K562 (cell line): Measurements from ENCODE around the gene XRN1. TPM values are rescaled to one million over a fixed set of nuclear protein-coding genes. Genes with fewer than 3 reads are reported as not detected.

Experiments used
- ATAC-seq: fragments of 200-7000 bp; cut with Tn5 transposase; 3 replicates; pipeline ENCODE4 v1.9.1; 2020; ENCODE audit warnings: moderate library complexity
- Bru-seq: library from RNA; stranded (reverse); fragments of 400-500 nt; gene quantifications from one replicate; lab custom pipeline; 2021; lab: Mats Ljungman, UMichigan
- BruChase-seq, 2 experiments: library from RNA; stranded (reverse); fragments of 400-500 nt; gene quantifications; one replicate each; lab custom pipeline; 2021; lab: Mats Ljungman, UMichigan
- BruUV-seq: library from RNA; stranded (reverse); fragments of 400-500 nt; replicated peaks from 2 replicates; lab custom pipeline; 2021; lab: Mats Ljungman, UMichigan
- CTCF ChIA-PET: fragments of 300-600 bp; formaldehyde crosslinking; extraction: SDS; loops from one replicate; lab custom pipeline; 2021; ENCODE audit warnings: low intra/inter-chr PET ratio; lab: Yijun Ruan, JAX
- POLR2A ChIA-PET: fragments of 300-600, 350-650 bp; sonication (Branson Sonifier 250); formaldehyde crosslinking; extraction: SDS; loops from one replicate; lab custom pipeline; 2021; ENCODE audit warnings: antibody characterized with exemption, inconsistent platforms; lab: Yijun Ruan, JAX
- DNase-seq, 4 experiments: peaks; one replicate each; pipeline versions ENCODE4 v3.0.0 to v3.0.0-alpha.2; 2011 to 2018; ENCODE audit warnings: low spot score in 3 of 4, mixed read lengths in 3 of 4; ENCODE audit errors: extremely low read depth in 1 of 4
- FAIRE-seq: peaks from 2 replicates; lab custom pipeline; 2011; peaks lifted over from hg19 to GRCh38; lab: Jason Lieb, UNC
- H2AFZ ChIP-seq: 2 replicates; pipeline ENCODE4 v1.6.0; 2011; ENCODE audit warnings: low read depth, low read length, control low read depth, inconsistent platforms
- H3K27ac ChIP-seq: fragments of 200-600 bp; 3 replicates; pipeline ENCODE4 v1.8.0; 2011; ENCODE audit warnings: low read depth, mild to moderate bottlenecking, control low read depth, inconsistent platforms, low read length, moderate library complexity, mixed read lengths; ENCODE audit errors: extremely low read depth
- H3K27me3 ChIP-seq, 2 experiments: fragments of 300-600 bp in 1 of 2; 2 replicates in 1 of 2; 3 replicates in 1 of 2; pipeline versions ENCODE4 v1.6.0 to v1.8.0; 2011; ENCODE audit warnings: inconsistent platforms in 2 of 2, low read length in 2 of 2, mild to moderate bottlenecking in 1 of 2, mixed read lengths in 1 of 2, moderate library complexity in 1 of 2; ENCODE audit not compliant: control insufficient read depth in 2 of 2, insufficient read depth in 2 of 2
- H3K36me3 ChIP-seq: fragments of 300-600 bp; 3 replicates; pipeline ENCODE4 v1.8.0; 2011; ENCODE audit warnings: mild to moderate bottlenecking, low read length, inconsistent platforms; ENCODE audit not compliant: control insufficient read depth, insufficient read depth
- H3K4me1 ChIP-seq, 2 experiments: fragments of 200-600 bp in 1 of 2; replicated peaks in 1 of 2; 2 replicates in 1 of 2; 3 replicates in 1 of 2; pipeline versions ENCODE4 v1.5.1 to v1.8.0; 2011; ENCODE audit warnings: inconsistent platforms in 2 of 2, low read length in 2 of 2, mild to moderate bottlenecking in 1 of 2, mixed read lengths in 1 of 2, moderate library complexity in 1 of 2; ENCODE audit not compliant: control insufficient read depth in 2 of 2, insufficient read depth in 2 of 2
- H3K4me2 ChIP-seq: 2 replicates; pipeline ENCODE4 v1.6.1; 2011; ENCODE audit warnings: low read length, control low read depth, inconsistent platforms, mixed read lengths; ENCODE audit not compliant: insufficient read depth
- H3K4me3 ChIP-seq: fragments of 200-600 bp; sonication (generic), shearing (Covaris generic); 2 replicates; pipeline ENCODE4 v1.5.1; 2016; ENCODE audit warnings: control low read depth, inconsistent platforms
- H3K79me2 ChIP-seq: fragments of 200-600 bp; 3 replicates; pipeline ENCODE4 v1.8.0; 2011; ENCODE audit warnings: low read length, inconsistent platforms; ENCODE audit not compliant: control insufficient read depth, insufficient read depth
- H3K9ac ChIP-seq, 2 experiments: 2 replicates each; pipeline versions ENCODE4 v1.6.0 to v1.6.1; 2011; ENCODE audit warnings: low read depth in 2 of 2, low read length in 2 of 2, control low read depth in 1 of 2, inconsistent platforms in 1 of 2, mild to moderate bottlenecking in 1 of 2, mixed read lengths in 1 of 2; ENCODE audit not compliant: insufficient read depth in 1 of 2
- H3K9me1 ChIP-seq: one replicate; pipeline ENCODE4 v1.6.0; 2011; ENCODE audit warnings: inconsistent platforms, mild to moderate bottlenecking, low read length, moderate library complexity; ENCODE audit not compliant: control insufficient read depth, insufficient read depth
- H3K9me3 ChIP-seq: replicated peaks from 2 replicates; pipeline ENCODE4 v1.5.1; 2011; ENCODE audit warnings: low read depth, low read length, inconsistent platforms; ENCODE audit not compliant: control insufficient read depth, insufficient read depth
- H4K20me1 ChIP-seq: replicated peaks from 2 replicates; pipeline ENCODE4 v1.6.1; 2011; ENCODE audit warnings: low read length, inconsistent platforms, mixed read lengths; ENCODE audit not compliant: control insufficient read depth, insufficient read depth
- BRD9 ChIP-seq: fragments of 450-650 bp; IDR thresholded peaks from 2 replicates; pipeline ENCODE4 v1.6.1; 2018; ENCODE audit warnings: low read depth; ENCODE audit not compliant: partially characterized antibody
- E2F1 ChIP-seq: sonication (generic); formaldehyde crosslinking; IDR thresholded peaks from 2 replicates; pipeline ENCODE4 v1.8.1; 2023; ENCODE audit warnings: mild to moderate bottlenecking, missing genetic modification reagents, moderate library complexity
- HOMEZ ChIP-seq: fragments of 250-450 bp; sonication (Bioruptor Pico); IDR thresholded peaks from 2 replicates; pipeline ENCODE4 v1.4.0; 2020; ENCODE audit warnings: mild to moderate bottlenecking, moderate library complexity
- ILK ChIP-seq: fragments of 450-650 bp; IDR thresholded peaks from 2 replicates; pipeline ENCODE4 v1.6.1; 2016; ENCODE audit warnings: missing genetic modification characterization, low read depth, mild to moderate bottlenecking, missing compliant biosample characterization, moderate library complexity, borderline replicate concordance
- MCM5 ChIP-seq: fragments of 450-650 bp; IDR thresholded peaks from 2 replicates; pipeline ENCODE4 v1.6.1; 2016; ENCODE audit warnings: low read depth
- MIER1 ChIP-seq: fragments of 450-650 bp; IDR thresholded peaks from 2 replicates; pipeline ENCODE4 v1.6.1; 2016; ENCODE audit warnings: antibody characterized with exemption, mild to moderate bottlenecking, low read depth
- MYBL2 ChIP-seq, 2 experiments: fragments of 450-650 bp in 1 of 2; sonication (generic) in 1 of 2; formaldehyde crosslinking in 1 of 2; IDR thresholded peaks; 2 replicates each; pipeline versions ENCODE4 v1.6.1 to v1.8.1; 2017 to 2022; ENCODE audit warnings: borderline replicate concordance in 1 of 2, inconsistent platforms in 1 of 2, low read depth in 1 of 2, mild to moderate bottlenecking in 1 of 2, missing genetic modification reagents in 1 of 2, moderate library complexity in 1 of 2
- SLC30A9 ChIP-seq: fragments of 250-450 bp; sonication (Bioruptor Pico); IDR thresholded peaks from 2 replicates; pipeline ENCODE4 v1.8.0; 2022; ENCODE audit warnings: mild to moderate bottlenecking, moderate library complexity
- TRIM25 ChIP-seq: fragments of 450-650 bp; IDR thresholded peaks from 2 replicates; pipeline ENCODE4 v1.7.0; 2016; ENCODE audit warnings: borderline replicate concordance
- WGBS: fragments of 100-300 bp; shearing (Covaris generic); methylation state at CpG from one replicate; pipeline ENCODE4 v1.1.6; 2016; ENCODE audit warnings: low coverage, mixed read lengths; ENCODE audit not compliant: insufficient coverage; ENCODE audit errors: missing lambda C conversion rate; 5-methylcytosine and 5-hydroxymethylcytosine counted together
- in situ Hi-C: fragments of 300-500 bp; cut with MboI; formaldehyde crosslinking; loops from 4 replicates; pipeline ENCODE4 v1.15.0; 2018; ENCODE audit warnings: inconsistent platforms, mixed read lengths
- intact Hi-C: fragments of 100-400 bp; cut with micrococcal nuclease; formaldehyde crosslinking; loops from 2 replicates; pipeline ENCODE4 v1.14.2; 2022
- long read RNA-seq, 3 experiments: library from polyadenylated mRNA in 2 of 3; library from RNA in 1 of 3; unstranded in 2 of 3; stranded (forward) in 1 of 3; transcript quantifications; one replicate each; pipeline ENCODE4 v2.0.0, GENCODE V29; 2019 to 2022
- polyA minus RNA-seq, 3 experiments: library from RNA; depleted of rRNA, polyadenylated mRNA; stranded (reverse); fragments of >200 nt; gene quantifications; 2 replicates each; pipeline ENCODE4 v1.2.3, GENCODE V29; 2011
- polyA plus RNA-seq, 8 experiments: library from polyadenylated mRNA; depleted of rRNA in 4 of 8; stranded (reverse) in 5 of 8; unstranded in 3 of 8; fragments of >200 nt; fragmentation: Nextera tagmentation in 2 of 8; fragmentation: Illumina TruSeq in 1 of 8; extraction: Ambion mirVana in 2 of 8; extraction: Trizol in 1 of 8; gene quantifications; 2 replicates each; pipeline versions ENCODE4 v1.2.1 to v1.2.3, GENCODE V29; 2011 to 2014; ENCODE audit warnings: inconsistent platforms in 1 of 8, missing spikeins in 1 of 8
- total RNA-seq, 7 experiments: library from RNA; depleted of rRNA in 6 of 7; stranded (reverse); fragments of >200 nt in 6 of 7; fragmentation: Illumina TruSeq in 2 of 7; extraction: Trizol in 2 of 7; gene quantifications; 2 replicates each; pipeline versions ENCODE4 v1.2.1 to v1.2.3, GENCODE V29; 2011 to 2021; ENCODE audit warnings: low replicate concordance in 1 of 7

XRN1 gene
- 49.2 and 215 TPM in 2 replicates for total RNA-seq (2011; cell fraction: chromatin; rRNA removed; ENCODE audit: low replicate concordance)
- total RNA-seq (2011; cell fraction: nucleolus; rRNA removed): 16.2 and 31.5 TPM in 2 replicates
- 48.9 and 50.1 TPM in 2 replicates for total RNA-seq (2011; cell fraction: nucleoplasm; rRNA removed)
- total RNA-seq (2014; rRNA removed) (20.6 and 28.4 TPM in 2 replicates), total RNA-seq (2014; rRNA removed; fragmentation: Illumina TruSeq; extraction: Trizol) (27.3 and 31.6 TPM in 2 replicates), total RNA-seq (2015; rRNA removed; fragmentation: Illumina TruSeq; extraction: Trizol) (19.9 and 24.6 TPM in 2 replicates), total RNA-seq (2021) (17.2 and 22.0 TPM in 2 replicates), polyA plus RNA-seq (2011; rRNA removed) (18.0 and 21.0 TPM in 2 replicates), polyA plus RNA-seq (2014; fragmentation: Illumina TruSeq; extraction: Trizol) (11.5 and 12.3 TPM in 2 replicates), polyA plus RNA-seq (2014; fragmentation: Nextera tagmentation; extraction: Ambion mirVana) (1 to 10 TPM; 3.1 to 7.2 TPM), polyA plus RNA-seq (2014; rRNA removed) (6.1 and 14.3 TPM in 2 replicates), polyA minus RNA-seq (2011; rRNA and poly(A)+ RNA removed) (73.0 and 94.1 TPM in 2 replicates), Bru-seq, nascent RNA (percentile 76 among the genes with signal in this experiment), BruChase-seq, experiment 1, labeled RNA remaining after a 2-hour chase (percentile 85 among the genes with signal in this experiment), BruChase-seq, experiment 2, labeled RNA remaining after a 6-hour chase (percentile 86 among the genes with signal in this experiment)
- 2.0 and 4.0 TPM in 2 replicates for polyA plus RNA-seq (2011; cell fraction: cytosol; rRNA removed)
- 28.9 and 30.4 TPM in 2 replicates for polyA plus RNA-seq (2011; cell fraction: nucleus; rRNA removed)
- polyA plus RNA-seq (2012): 6.9 and 7.2 TPM in 2 replicates
- 19.4 and 26.7 TPM in 2 replicates for polyA minus RNA-seq (2011; cell fraction: cytosol; rRNA and poly(A)+ RNA removed)
- 57.6 and 127 TPM in 2 replicates for polyA minus RNA-seq (2011; cell fraction: nucleus; rRNA and poly(A)+ RNA removed)
- long read RNA-seq, experiment 1, full-length matches to known transcripts: 4 of 16 reads
- long read RNA-seq, experiment 1, partial matches to known transcripts: 6 of 16 reads
- long read RNA-seq, experiment 1, other reads (novel, unspliced or antisense): 6 of 16 reads
- long read RNA-seq, experiment 2, partial matches to known transcripts: 1 of 9 reads
- long read RNA-seq, experiment 2, other reads (novel, unspliced or antisense): 8 of 9 reads
- long read RNA-seq, experiment 3, partial matches to known transcripts: 8 of 11 reads
- long read RNA-seq, experiment 3, other reads (novel, unspliced or antisense): 3 of 11 reads

GRCh38 chr3:142447852-142448823 is at the start of gene XRN1:
XRN1 (minus strand) TSS chr3:142448037; CDS start chr3:142447944, 93 bp downstream.
- Histone ChIP-seq H3K9me1 (no peaks in the 10 kb centered on the region), H3K27ac (peak within 1 kb of the TSS; percentile 97), H3K36me3 (peaks cover 48% of the 10 kb centered on the region), H3K9ac (peak within 1 kb of the TSS; percentile 96 to 98), H3K4me1 (peaks cover 0 to 5% of the 10 kb centered on the region in 2 experiments; a peak in 2 of 5 replicates), H4K20me1 (no peaks in the 10 kb centered on the region), H3K4me2 (peak within 1 kb of the TSS; percentile 96), H2AFZ (peak within 1 kb of the TSS; percentile 97), H3K4me3 (peak within 1 kb of the TSS; percentile 95), H3K9me3 (peaks cover 5% of the 10 kb centered on the region), H3K79me2 (peaks cover 47% of the 10 kb centered on the region), H3K27me3 (no peaks in the 10 kb centered on the region)
- peak; percentile 95 for ATAC-seq
- ChIA-PET CTCF (interaction anchor here (0.6 kb wide), 1 partner anchor 128 kb away, joined by 3 read pairs; no protein-coding TSS in a partner anchor), POLR2A (interaction anchor here (0.7 to 1.1 kb wide), 3 partner anchors 16 to 888 kb away, joined by 3 to 4 read pairs (median 4); no protein-coding TSS in a partner anchor)
- BruUV-seq: TSS peak; percentile 90
- intact Hi-C loops: loop anchor here (10.0 kb wide), 1 partner anchor 547 kb away; no protein-coding TSS in a partner anchor
- FAIRE-seq: peak; percentile 88
- in situ Hi-C loops: no loop called here
- peak; percentile 96 to 99 (median 98) for DNase-seq
- WGBS: 8% methylated on average over 45 of the region's 52 CpGs
- TF ChIP-seq MCM5 (no peak), TRIM25 (no peak), ILK (tag) (no peak), MYBL2 (IDR thresholded peaks at IDR 0.05; ENCODE audit: low read depth) (no peak), MYBL2 (CRISPR knock-in tag; IDR thresholded peaks at IDR 0.05; ENCODE audit: borderline replicate concordance) (no peak), MIER1 (no peak), SLC30A9 (CRISPR knock-in tag) (no peak), HOMEZ (CRISPR knock-in tag) (no peak), BRD9 (peak; percentile 16), E2F1 (no peak)
